ENCODE results near the gene ABCA3. TPM values are rescaled to one million over a fixed set of nuclear protein-coding genes. Genes with fewer than 3 reads are reported as not detected.

The ABCA3 gene
- total and polyA plus RNA-seq, 2 donors from 2014 or later = 5.5 to 35.5 TPM

GRCh38 chr16:2323701-2324100 is 16.8 kb downstream of the ABCA3 start:
- Histone ChIP-seq H3K9ac (ENCODE audit: low read length in 3 of 3) (no peak overlapping the region), H3K4me3 (ENCODE audit: low read length in 3 of 3) (no peak overlapping the region), H3K4me1 (ENCODE audit: control insufficient read depth in 2 of 3, insufficient read depth in 2 of 3, low read depth in 1 of 3, low read length in 3 of 3) (no peaks in the 10 kb centered on the region), H3K36me3 (ENCODE audit: control insufficient read depth in 2 of 3, insufficient read depth in 3 of 3, low read length in 3 of 3) (peaks cover 0 to 3% (median 0%) of the 10 kb centered on the region in 3 donors), H3K9me3 (ENCODE audit: control insufficient read depth in 2 of 3, insufficient read depth in 1 of 3, low read length in 3 of 3) (no peaks in the 10 kb centered on the region), H3K27me3 (ENCODE audit: control insufficient read depth, insufficient read depth, low read length) (no peaks in the 10 kb centered on the region), H3K27ac (ENCODE audit: low read depth in 2 of 2, low read length in 2 of 2) (no peak overlapping the region)
- peak in 1 of 5 donors; percentile 57 for DNase-seq
- no peak for TF ChIP-seq CTCF (IDR thresholded peaks at IDR 0.05; ENCODE audit: borderline replicate concordance, extremely low read depth, insufficient read depth)
- intact Hi-C loops (cut with DNase I) = no loop called here
- FAIRE-seq = no peak

- intact Hi-C loops (cut with DNase I) = no loop called here
- Histone ChIP-seq H3K4me3 (ENCODE audit: low read length in 3 of 3) (no peak overlapping the region), H3K36me3 (ENCODE audit: control insufficient read depth in 2 of 3, insufficient read depth in 3 of 3, low read length in 3 of 3) (no peaks in the 10 kb centered on the region), H3K4me1 (ENCODE audit: control insufficient read depth in 2 of 3, insufficient read depth in 2 of 3, low read depth in 1 of 3, low read length in 3 of 3) (no peaks in the 10 kb centered on the region), H3K27me3 (ENCODE audit: control insufficient read depth, insufficient read depth, low read length) (no peaks in the 10 kb centered on the region), H3K9me3 (ENCODE audit: control insufficient read depth in 2 of 3, insufficient read depth in 1 of 3, low read length in 3 of 3) (no peaks in the 10 kb centered on the region), H3K27ac (ENCODE audit: low read depth in 2 of 2, low read length in 2 of 2) (no peak overlapping the region), H3K9ac (ENCODE audit: low read length in 3 of 3) (no peak overlapping the region)
- FAIRE-seq (no peak), DNase-seq (peak in 1 of 5 donors; percentile 55)
- TF ChIP-seq CTCF (IDR thresholded peaks at IDR 0.05; ENCODE audit: borderline replicate concordance, extremely low read depth, insufficient read depth) = no peak
Measured at GRCh38 chr16:2319606-2320005, 20.9 kb downstream of the ABCA3 start.

GRCh38 chr16:2317231-2318020 is 23.1 kb downstream of the ABCA3 start:
- Histone ChIP-seq H3K36me3 (ENCODE audit: control insufficient read depth in 2 of 3, insufficient read depth in 3 of 3, low read length in 3 of 3) (no peaks in the 10 kb centered on the region), H3K4me1 (ENCODE audit: control insufficient read depth in 2 of 3, insufficient read depth in 2 of 3, low read depth in 1 of 3, low read length in 3 of 3) (no peaks in the 10 kb centered on the region), H3K9ac (ENCODE audit: low read length in 3 of 3) (no peak overlapping the region), H3K27me3 (ENCODE audit: control insufficient read depth, insufficient read depth, low read length) (no peaks in the 10 kb centered on the region), H3K4me3 (ENCODE audit: low read length in 3 of 3) (no peak overlapping the region), H3K9me3 (ENCODE audit: control insufficient read depth in 2 of 3, insufficient read depth in 1 of 3, low read length in 3 of 3) (no peaks in the 10 kb centered on the region), H3K27ac (ENCODE audit: low read depth in 2 of 2, low read length in 2 of 2) (no peak overlapping the region)
- TF ChIP-seq CTCF (IDR thresholded peaks at IDR 0.05; ENCODE audit: borderline replicate concordance, extremely low read depth, insufficient read depth) = no peak
- FAIRE-seq = no peak
- no peak for DNase-seq
- intact Hi-C loops (cut with DNase I) = no loop called here
